IMR-90 (cell line): Measurements from ENCODE around the gene OR1K1. TPM values are rescaled to one million over a fixed set of nuclear protein-coding genes. Genes with fewer than 3 reads are reported as not detected.
A peak's percentile ranks its signal among the peaks of the same experiment; 100 is the strongest.

Experiments
- ATAC-seq: fragments of 200-7000 bp; cut with Tn5 transposase; 2 replicates; pipeline ENCODE4 v1.9.1; 2020; ENCODE audit warnings: low read depth, mild to moderate bottlenecking, moderate library complexity
- BruUV-seq: library from RNA; stranded (reverse); fragments of 400-500 nt; replicated peaks from 2 replicates; lab custom pipeline; 2021; lab: Mats Ljungman, UMichigan
- CTCF ChIA-PET: fragments of 300-600 bp; formaldehyde crosslinking; extraction: SDS; loops from one replicate; lab custom pipeline; 2021; ENCODE audit warnings: antibody characterized with exemption; lab: Yijun Ruan, JAX
- POLR2A ChIA-PET: fragments of 300-600 bp; sonication (Branson Sonifier 250); formaldehyde crosslinking; loops from one replicate; lab custom pipeline; 2022; ENCODE audit warnings: antibody characterized with exemption; ENCODE audit not compliant: unreplicated experiment; lab: Charles Lee
- DNase-seq: peaks from one replicate; pipeline ENCODE4 v3.0.0; 2013
- H2AFZ ChIP-seq: replicated peaks from 2 replicates; pipeline ENCODE3; 2013; ENCODE audit warnings: low read length, mild to moderate bottlenecking; ENCODE audit not compliant: poor library complexity
- H2AK5ac ChIP-seq: 2 replicates; pipeline ENCODE4 v1.6.1; 2013; ENCODE audit warnings: low read depth, low read length, inconsistent platforms
- H2AK9ac ChIP-seq: replicated peaks from 2 replicates; pipeline ENCODE3; 2013; ENCODE audit warnings: mild to moderate bottlenecking, low read depth, low read length, moderate library complexity; ENCODE audit not compliant: poor library complexity
- H2BK120ac ChIP-seq: 2 replicates; pipeline ENCODE4 v1.6.1; 2013; ENCODE audit warnings: low read depth, low read length, inconsistent platforms
- H2BK15ac ChIP-seq: 3 replicates; pipeline ENCODE4 v1.6.1; 2013; ENCODE audit warnings: low read depth, low read length, inconsistent platforms
- H2BK20ac ChIP-seq: 2 replicates; pipeline ENCODE4 v1.6.1; 2013; ENCODE audit warnings: low read depth, mild to moderate bottlenecking, inconsistent platforms, low read length, moderate library complexity
- H2BK5ac ChIP-seq: 2 replicates; pipeline ENCODE4 v1.6.1; 2013; ENCODE audit warnings: mild to moderate bottlenecking, low read depth, low read length, inconsistent platforms; ENCODE audit not compliant: poor library complexity, severe bottlenecking
- H3K14ac ChIP-seq: replicated peaks from 2 replicates; pipeline ENCODE4 v1.6.1; 2013; ENCODE audit warnings: low read depth, low read length, inconsistent platforms
- H3K18ac ChIP-seq: 2 replicates; pipeline ENCODE4 v1.6.1; 2013; ENCODE audit warnings: low read depth, low read length, control low read depth
- H3K23ac ChIP-seq: 2 replicates; pipeline ENCODE4 v1.6.1; 2013; ENCODE audit warnings: low read depth, low read length, inconsistent platforms
- H3K27ac ChIP-seq: 2 replicates; pipeline ENCODE4 v1.5.1; 2013; ENCODE audit warnings: mild to moderate bottlenecking, control low read depth, low read length; ENCODE audit not compliant: insufficient read depth
- H3K27me3 ChIP-seq: 2 replicates; pipeline ENCODE4 v1.6.1; 2013; ENCODE audit warnings: low read length; ENCODE audit not compliant: control insufficient read depth, insufficient read depth
- H3K36me3 ChIP-seq: 2 replicates; pipeline ENCODE4 v1.6.1; 2013; ENCODE audit warnings: low read length, mixed read lengths; ENCODE audit not compliant: control insufficient read depth, insufficient read depth
- H3K4ac ChIP-seq: 2 replicates; pipeline ENCODE4 v1.6.1; 2013; ENCODE audit warnings: low read depth, low read length, inconsistent platforms
- H3K4me1 ChIP-seq: 2 replicates; pipeline ENCODE4 v1.6.1; 2013; ENCODE audit warnings: low read length, mixed read lengths; ENCODE audit not compliant: control insufficient read depth, insufficient read depth
- H3K4me2 ChIP-seq: 2 replicates; pipeline ENCODE4 v1.6.1; 2013; ENCODE audit warnings: low read depth, mild to moderate bottlenecking, control low read depth, low read length, moderate library complexity
- H3K4me3 ChIP-seq: 2 replicates; pipeline ENCODE4 v1.5.1; 2013; ENCODE audit warnings: low read depth, mild to moderate bottlenecking, control low read depth, low read length, moderate library complexity; ENCODE audit not compliant: insufficient read depth
- H3K56ac ChIP-seq: 2 replicates; pipeline ENCODE4 v1.6.1; 2013; ENCODE audit warnings: low read length, inconsistent platforms; ENCODE audit not compliant: insufficient read depth; ENCODE audit errors: extremely low read depth
- H3K79me1 ChIP-seq, 2 experiments: 2 replicates each; pipeline ENCODE4 v1.6.1; 2013; ENCODE audit warnings: low read length in 2 of 2, inconsistent platforms in 1 of 2, low read depth in 1 of 2
- H3K9ac ChIP-seq: 2 replicates; pipeline ENCODE4 v1.6.1; 2013; ENCODE audit warnings: low read depth, low read length, control low read depth
- H3K9me1 ChIP-seq: 2 replicates; pipeline ENCODE4 v1.6.1; 2013; ENCODE audit warnings: low read length, inconsistent platforms; ENCODE audit not compliant: insufficient read depth
- H3K9me3 ChIP-seq: 2 replicates; pipeline ENCODE4 v1.6.1; 2013; ENCODE audit warnings: low read length; ENCODE audit not compliant: control insufficient read depth, insufficient read depth
- H4K20me1 ChIP-seq: 2 replicates; pipeline ENCODE4 v1.6.1; 2013; ENCODE audit warnings: low read length, inconsistent platforms; ENCODE audit not compliant: insufficient read depth
- H4K5ac ChIP-seq: 2 replicates; pipeline ENCODE4 v1.6.1; 2013; ENCODE audit warnings: mild to moderate bottlenecking, low read depth, low read length, control low read depth
- H4K8ac ChIP-seq, 2 experiments: 2 replicates each; pipeline ENCODE4 v1.6.1; 2013; ENCODE audit warnings: low read depth in 2 of 2, low read length in 2 of 2, control low read depth in 1 of 2, inconsistent platforms in 1 of 2
- H4K91ac ChIP-seq: 2 replicates; pipeline ENCODE4 v1.6.1; 2013; ENCODE audit warnings: low read depth, low read length, inconsistent platforms; ENCODE audit not compliant: insufficient read depth
- CEBPB ChIP-seq: IDR thresholded peaks from 2 replicates; pipeline ENCODE4 v1.6.1; 2012; ENCODE audit warnings: low read depth, low read length, improper control_type of control experiment
- CHD1 ChIP-seq: IDR thresholded peaks from 2 replicates; pipeline ENCODE4 v1.6.1; 2012; ENCODE audit warnings: low read depth, low read length, improper control_type of control experiment
- FOS ChIP-seq: fragments of 150-350 bp; IDR thresholded peaks from 2 replicates; pipeline ENCODE4 v1.6.1; 2016; ENCODE audit warnings: low read depth, low read length
- MAZ ChIP-seq: IDR thresholded peaks from 2 replicates; pipeline ENCODE4 v1.6.1; 2012; ENCODE audit warnings: low read depth, mild to moderate bottlenecking, low read length, improper control_type of control experiment, moderate library complexity, borderline replicate concordance
- NFE2L2 ChIP-seq: fragments of 150-350 bp; IDR thresholded peaks from 2 replicates; pipeline ENCODE4 v1.6.1; 2016; ENCODE audit warnings: low read depth, mild to moderate bottlenecking, low read length
- POLR2A ChIP-seq: IDR thresholded peaks from 2 replicates; pipeline ENCODE4 v1.6.1; 2012; ENCODE audit warnings: mild to moderate bottlenecking, low read depth, low read length
- WGBS, 2 experiments: methylation state at CpG; one replicate each; pipeline versions ENCODE4 v1.1.5 to v1.1.7; 2013; ENCODE audit warnings: missing lambda C conversion rate in 2 of 2; ENCODE audit not compliant: insufficient read length in 1 of 2; ENCODE audit errors: extremely low coverage in 2 of 2; 5-methylcytosine and 5-hydroxymethylcytosine counted together
- dilution Hi-C: fragments of 300-500 bp; cut with HindIII; formaldehyde crosslinking; loops from one replicate; pipeline ENCODE4 v1.14.3; 2018; ENCODE audit warnings: low sequenced_read_pairs; ENCODE audit not compliant: unreplicated experiment
- in situ Hi-C: fragments of 300-500 bp; cut with MboI; formaldehyde crosslinking; loops from 3 replicates; pipeline ENCODE4 v1.14.3; 2019; ENCODE audit warnings: low sequenced_read_pairs, inconsistent platforms, mixed read lengths
- intact Hi-C: fragments of 100-400 bp; cut with micrococcal nuclease; formaldehyde crosslinking; loops from 2 replicates; pipeline ENCODE4 v1.10.0; 2022
- polyA plus RNA-seq, 3 experiments: library from polyadenylated mRNA; depleted of rRNA; stranded (reverse); fragments of >200 nt; gene quantifications; 2 replicates each; pipeline ENCODE4 v1.2.3, GENCODE V29; 2012; ENCODE audit warnings: low replicate concordance in 1 of 3
- total RNA-seq: library from RNA; depleted of rRNA; stranded (reverse); fragments of >200 nt; gene quantifications from 2 replicates; pipeline ENCODE4 v1.2.3, GENCODE V29; 2012

The OR1K1 gene
- total and polyA plus RNA-seq, 2 of the 4 experiments (the other 2 are of a cell fraction): not detected

DNA sequence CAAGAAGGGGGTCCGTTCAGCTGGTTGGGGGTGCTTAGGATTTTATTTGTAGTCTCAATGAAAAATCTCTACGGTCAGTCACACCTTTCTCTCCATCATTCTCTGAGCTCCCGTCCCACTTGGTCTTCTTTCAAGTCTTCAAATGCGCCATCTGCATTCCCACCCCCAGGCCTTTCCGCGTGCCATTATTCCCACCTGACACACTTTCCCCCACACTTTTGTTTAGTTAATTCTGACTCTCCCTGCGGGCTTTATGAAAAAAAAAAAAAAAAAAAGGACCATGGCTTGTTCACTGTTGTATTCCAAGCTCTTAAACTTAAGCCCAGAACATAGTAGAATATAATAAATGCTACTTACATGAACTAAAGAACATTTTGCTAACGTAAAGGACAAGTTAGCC lies 22.9 kb upstream of the OR1K1 start:
- no peaks in the 10 kb centered on the region for H3K79me1 ChIP-seq
- no peaks in the 10 kb centered on the region for H3K27me3 ChIP-seq
- H4K20me1 ChIP-seq: no peaks in the 10 kb centered on the region
- H3K14ac ChIP-seq: peak overlapping the region; percentile 85; the same call in 1 of the 2 replicates
- 80% methylated on average over 3 of the region's 8 CpGs; no CpG with 5 or more reads in 1 of the 2 experiments for WGBS, 2 experiments
- no peak overlapping the region for H3K56ac ChIP-seq
- TF ChIP-seq FOS: no peak
- no peak for TF ChIP-seq MAZ
- TF ChIP-seq NFE2L2: no peak
- TF ChIP-seq POLR2A: no peak
- TF ChIP-seq CEBPB: no peak
- TF ChIP-seq CHD1: no peak
- peak overlapping the region; percentile 83 for H2BK5ac ChIP-seq
- POLR2A ChIA-PET: no interaction called here
- H4K8ac ChIP-seq: peak overlapping the region; percentile 85 to 94
- intact Hi-C loops (no loop called here), dilution Hi-C loops (no loop called here), in situ Hi-C loops (no loop called here)
- peak overlapping the region; percentile 89 for H2AK5ac ChIP-seq
- H3K27ac ChIP-seq: peak overlapping the region; percentile 76; the same call in 1 of the 2 replicates
- H3K4me2 ChIP-seq: no peak overlapping the region
- H2AFZ ChIP-seq: no peak overlapping the region
- H4K5ac ChIP-seq: peak overlapping the region; percentile 70; the same call in 1 of the 2 replicates
- H2BK120ac ChIP-seq: peak overlapping the region; percentile 97
- H3K4me3 ChIP-seq: no peak overlapping the region
- no peaks in the 10 kb centered on the region; the same call in 1 of the 2 replicates for H3K9me3 ChIP-seq
- no peaks in the 10 kb centered on the region for H3K36me3 ChIP-seq
- no peak overlapping the region for H3K23ac ChIP-seq
- H2AK9ac ChIP-seq: no peak overlapping the region
- CTCF ChIA-PET: no interaction called here
- ATAC-seq (no peak), DNase-seq (no peak)
- H3K18ac ChIP-seq: peak overlapping the region; percentile 78; the same call in 1 of the 2 replicates
- peaks cover 21% of the 10 kb centered on the region for H3K9me1 ChIP-seq
- H3K4me1 ChIP-seq: peaks cover 20% of the 10 kb centered on the region
- peak overlapping the region; percentile 94 for H4K91ac ChIP-seq
- no TSS peak for BruUV-seq
- H2BK15ac ChIP-seq: peak overlapping the region; percentile 65; the same call in 2 of the 3 replicates
- H2BK20ac ChIP-seq: peak overlapping the region; percentile 97
- peak overlapping the region; percentile 97 for H3K4ac ChIP-seq
- H3K9ac ChIP-seq: no peak overlapping the region
